HepG2 (cell line): Measurements from ENCODE around the gene PRR35. TPM values are rescaled to one million over a fixed set of nuclear protein-coding genes. Genes with fewer than 3 reads are reported as not detected.

ENCODE experiments used
- ARID2 ChIP-seq: sonication (generic); formaldehyde crosslinking; IDR thresholded peaks from 2 replicates; pipeline ENCODE4 v1.8.1; 2022; ENCODE audit warnings: mild to moderate bottlenecking, missing genetic modification reagents, borderline replicate concordance
- ATF7-NPFF ChIP-seq: sonication (generic); formaldehyde crosslinking; IDR thresholded peaks from 2 replicates; pipeline ENCODE4 v1.8.1; 2023; ENCODE audit warnings: mild to moderate bottlenecking, low read depth, missing genetic modification reagents, moderate library complexity
- DNMT3B ChIP-seq: conservative IDR thresholded peaks from 2 replicates; pipeline ENCODE4 v1.6.1; 2016; ENCODE audit warnings: missing biosample characterization, control low read depth
- ERF ChIP-seq: IDR thresholded peaks from 2 replicates; pipeline ENCODE4 v1.6.1; 2018; ENCODE audit warnings: missing biosample characterization, missing genetic modification reagents
- HES4 ChIP-seq: sonication (generic); formaldehyde crosslinking; IDR thresholded peaks from 2 replicates; pipeline ENCODE4 v1.9.0; 2021; ENCODE audit warnings: mild to moderate bottlenecking, missing genetic modification reagents, borderline replicate concordance
- IKZF4 ChIP-seq: sonication (generic); formaldehyde crosslinking; IDR thresholded peaks from 2 replicates; pipeline ENCODE4 v1.5.1; 2020; ENCODE audit warnings: borderline replicate concordance, mild to moderate bottlenecking, low read depth, missing genetic modification reagents; ENCODE audit errors: not compliant biosample characterization
- MBNL3 ChIP-seq: fragments of 250-450 bp; sonication (Bioruptor Pico); conservative IDR thresholded peaks from 2 replicates; pipeline ENCODE4 v1.8.0; 2022; ENCODE audit warnings: mild to moderate bottlenecking, inconsistent platforms
- MNT ChIP-seq: fragments of 450-650 bp; IDR thresholded peaks from 2 replicates; pipeline ENCODE4 v1.6.1; 2016
- NR2F1 ChIP-seq, 2 experiments: fragments of 450-650 bp in 1 of 2; formaldehyde crosslinking in 1 of 2; IDR thresholded peaks; 2 replicates each; pipeline versions ENCODE4 v1.5.0 to v1.6.1; 2016 to 2020; ENCODE audit warnings: mild to moderate bottlenecking in 1 of 2, missing compliant biosample characterization in 1 of 2, missing genetic modification reagents in 1 of 2, moderate library complexity in 1 of 2
- SIX4 ChIP-seq: sonication (generic); formaldehyde crosslinking; IDR thresholded peaks from 2 replicates; pipeline ENCODE4 v1.4.0; 2020; ENCODE audit warnings: missing genetic modification reagents
- ZMYM4 ChIP-seq: sonication (generic); formaldehyde crosslinking; IDR thresholded peaks from 2 replicates; pipeline ENCODE4 v1.8.1; 2023; ENCODE audit warnings: mild to moderate bottlenecking, missing genetic modification reagents
- ZNF468 ChIP-seq: sonication (generic); formaldehyde crosslinking; IDR thresholded peaks from 2 replicates; pipeline ENCODE4 v1.8.0; 2022; ENCODE audit warnings: mild to moderate bottlenecking, moderate library complexity, missing genetic modification reagents
- ZNF746 ChIP-seq: sonication (generic); formaldehyde crosslinking; IDR thresholded peaks from 2 replicates; pipeline ENCODE4 v1.8.0; 2022; ENCODE audit warnings: mild to moderate bottlenecking, missing genetic modification reagents
- ZNF770 ChIP-seq: sonication (generic); formaldehyde crosslinking; IDR thresholded peaks from 2 replicates; pipeline ENCODE4 v1.5.0; 2020; ENCODE audit warnings: mild to moderate bottlenecking, missing genetic modification reagents
- ZNF891 ChIP-seq: sonication (generic); formaldehyde crosslinking; IDR thresholded peaks from 2 replicates; pipeline ENCODE4 v1.5.0; 2020; ENCODE audit warnings: mild to moderate bottlenecking, missing genetic modification reagents
- polyA plus RNA-seq, 8 experiments: library from polyadenylated mRNA; depleted of rRNA in 3 of 8; stranded (reverse) in 7 of 8; unstranded in 1 of 8; fragments of >200 nt; fragmentation: Illumina TruSeq in 4 of 8; extraction: Trizol in 4 of 8; gene quantifications; 2 replicates each; pipeline versions ENCODE4 v1.2.1 to v1.2.3, GENCODE V29; 2011 to 2016; ENCODE audit warnings: low read depth in 4 of 8, missing spikeins in 1 of 8, mixed read lengths in 1 of 8; ENCODE audit not compliant: insufficient read depth in 1 of 8
- total RNA-seq, 5 experiments: library from RNA; depleted of rRNA; stranded (reverse); fragments of >200 nt; fragmentation: Illumina TruSeq; extraction: Trizol; gene quantifications; 2 replicates each; pipeline ENCODE4 v1.2.3, GENCODE V29; 2016; ENCODE audit warnings: low read depth in 1 of 5
- TF ChIP-seq, protein P1 (sequence below): sonication (generic); formaldehyde crosslinking; IDR thresholded peaks from 2 replicates; pipeline ENCODE4 v1.8.0; 2023; ENCODE audit warnings: mild to moderate bottlenecking, missing genetic modification reagents
- TF ChIP-seq, protein P2 (sequence below): sonication (generic); formaldehyde crosslinking; IDR thresholded peaks from 2 replicates; pipeline ENCODE4 v1.5.0; 2020; ENCODE audit warnings: missing genetic modification reagents
- TF ChIP-seq, protein P3 (sequence below): sonication (generic); formaldehyde crosslinking; IDR thresholded peaks from 2 replicates; pipeline ENCODE4 v1.4.0; 2020; ENCODE audit warnings: mild to moderate bottlenecking, missing genetic modification reagents
- TF ChIP-seq, protein P4 (sequence below): sonication (generic); formaldehyde crosslinking; IDR thresholded peaks from 2 replicates; pipeline ENCODE4 v1.8.0; 2022; ENCODE audit warnings: missing genetic modification reagents, mild to moderate bottlenecking, borderline replicate concordance
- TF ChIP-seq, protein P5 (sequence below): sonication (generic); formaldehyde crosslinking; IDR thresholded peaks from 2 replicates; pipeline ENCODE4 v1.4.0; 2020; ENCODE audit warnings: missing genetic modification reagents

Gene PRR35
- total and polyA plus RNA-seq, 2 of the 13 experiments (the other 11 are each of a cell fraction or from before 2014, with no cell fraction given): 0.07 to 0.16 TPM

DNA sequence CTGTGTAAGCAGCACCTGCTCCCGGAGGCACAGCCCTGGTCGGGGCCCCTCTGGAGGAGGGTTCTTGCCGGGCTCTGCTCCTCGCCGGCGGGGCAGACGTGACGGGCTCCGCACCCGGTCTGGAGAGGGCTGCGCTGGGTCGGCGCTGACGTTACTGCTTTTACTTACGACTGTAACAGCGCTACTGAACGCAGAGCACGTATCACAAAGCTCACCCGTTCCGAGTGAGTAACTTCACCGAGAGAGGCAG is 28.4 kb downstream of the PRR35 start (continued):
- TF ChIP-seq, protein P1, sequence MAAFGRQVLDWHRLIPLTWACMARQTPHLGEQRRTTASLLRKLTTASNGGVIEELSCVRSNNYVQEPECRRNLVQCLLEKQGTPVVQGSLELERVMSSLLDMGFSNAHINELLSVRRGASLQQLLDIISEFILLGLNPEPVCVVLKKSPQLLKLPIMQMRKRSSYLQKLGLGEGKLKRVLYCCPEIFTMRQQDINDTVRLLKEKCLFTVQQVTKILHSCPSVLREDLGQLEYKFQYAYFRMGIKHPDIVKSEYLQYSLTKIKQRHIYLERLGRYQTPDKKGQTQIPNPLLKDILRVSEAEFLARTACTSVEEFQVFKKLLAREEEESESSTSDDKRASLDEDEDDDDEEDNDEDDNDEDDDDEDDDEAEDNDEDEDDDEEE (CRISPR knock-in tag): 0 out of 2 replicates have a peak, but pooled peaks have one; percentile 22
- TF ChIP-seq, protein P2, sequence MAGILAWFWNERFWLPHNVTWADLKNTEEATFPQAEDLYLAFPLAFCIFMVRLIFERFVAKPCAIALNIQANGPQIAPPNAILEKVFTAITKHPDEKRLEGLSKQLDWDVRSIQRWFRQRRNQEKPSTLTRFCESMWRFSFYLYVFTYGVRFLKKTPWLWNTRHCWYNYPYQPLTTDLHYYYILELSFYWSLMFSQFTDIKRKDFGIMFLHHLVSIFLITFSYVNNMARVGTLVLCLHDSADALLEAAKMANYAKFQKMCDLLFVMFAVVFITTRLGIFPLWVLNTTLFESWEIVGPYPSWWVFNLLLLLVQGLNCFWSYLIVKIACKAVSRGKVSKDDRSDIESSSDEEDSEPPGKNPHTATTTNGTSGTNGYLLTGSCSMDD (CRISPR knock-in tag): no peak
- 0 out of 2 replicates have a peak, but pooled peaks have one; percentile 45 for TF ChIP-seq ARID2 (CRISPR knock-in tag)
- TF ChIP-seq, protein P3, sequence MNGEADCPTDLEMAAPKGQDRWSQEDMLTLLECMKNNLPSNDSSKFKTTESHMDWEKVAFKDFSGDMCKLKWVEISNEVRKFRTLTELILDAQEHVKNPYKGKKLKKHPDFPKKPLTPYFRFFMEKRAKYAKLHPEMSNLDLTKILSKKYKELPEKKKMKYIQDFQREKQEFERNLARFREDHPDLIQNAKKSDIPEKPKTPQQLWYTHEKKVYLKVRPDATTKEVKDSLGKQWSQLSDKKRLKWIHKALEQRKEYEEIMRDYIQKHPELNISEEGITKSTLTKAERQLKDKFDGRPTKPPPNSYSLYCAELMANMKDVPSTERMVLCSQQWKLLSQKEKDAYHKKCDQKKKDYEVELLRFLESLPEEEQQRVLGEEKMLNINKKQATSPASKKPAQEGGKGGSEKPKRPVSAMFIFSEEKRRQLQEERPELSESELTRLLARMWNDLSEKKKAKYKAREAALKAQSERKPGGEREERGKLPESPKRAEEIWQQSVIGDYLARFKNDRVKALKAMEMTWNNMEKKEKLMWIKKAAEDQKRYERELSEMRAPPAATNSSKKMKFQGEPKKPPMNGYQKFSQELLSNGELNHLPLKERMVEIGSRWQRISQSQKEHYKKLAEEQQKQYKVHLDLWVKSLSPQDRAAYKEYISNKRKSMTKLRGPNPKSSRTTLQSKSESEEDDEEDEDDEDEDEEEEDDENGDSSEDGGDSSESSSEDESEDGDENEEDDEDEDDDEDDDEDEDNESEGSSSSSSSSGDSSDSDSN: peak; percentile 71; the same call in 1 of the 2 replicates
- peak; percentile 39; the same call in 1 of the 2 replicates for TF ChIP-seq ZNF770 (CRISPR knock-in tag)
- TF ChIP-seq SIX4 (CRISPR knock-in tag): no peak
- TF ChIP-seq ERF (CRISPR knock-in tag): no peak
- no peak for TF ChIP-seq ZNF468 (CRISPR knock-in tag)
- no peak for TF ChIP-seq ZNF746 (CRISPR knock-in tag)
- peak; percentile 2 for TF ChIP-seq IKZF4 (CRISPR knock-in tag)
- no peak for TF ChIP-seq DNMT3B (CRISPR knock-in tag)
- TF ChIP-seq, protein P4, sequence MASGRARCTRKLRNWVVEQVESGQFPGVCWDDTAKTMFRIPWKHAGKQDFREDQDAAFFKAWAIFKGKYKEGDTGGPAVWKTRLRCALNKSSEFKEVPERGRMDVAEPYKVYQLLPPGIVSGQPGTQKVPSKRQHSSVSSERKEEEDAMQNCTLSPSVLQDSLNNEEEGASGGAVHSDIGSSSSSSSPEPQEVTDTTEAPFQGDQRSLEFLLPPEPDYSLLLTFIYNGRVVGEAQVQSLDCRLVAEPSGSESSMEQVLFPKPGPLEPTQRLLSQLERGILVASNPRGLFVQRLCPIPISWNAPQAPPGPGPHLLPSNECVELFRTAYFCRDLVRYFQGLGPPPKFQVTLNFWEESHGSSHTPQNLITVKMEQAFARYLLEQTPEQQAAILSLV (CRISPR knock-in tag): no peak
- 0 out of 2 replicates have a peak, but pooled peaks have one; percentile 32 for TF ChIP-seq ZNF891 (CRISPR knock-in tag)
- TF ChIP-seq MBNL3 (CRISPR knock-in tag): no peak
- no peak for TF ChIP-seq NR2F1 (CRISPR knock-in tag; IDR thresholded peaks at IDR 0.05)
- TF ChIP-seq, protein P5, sequence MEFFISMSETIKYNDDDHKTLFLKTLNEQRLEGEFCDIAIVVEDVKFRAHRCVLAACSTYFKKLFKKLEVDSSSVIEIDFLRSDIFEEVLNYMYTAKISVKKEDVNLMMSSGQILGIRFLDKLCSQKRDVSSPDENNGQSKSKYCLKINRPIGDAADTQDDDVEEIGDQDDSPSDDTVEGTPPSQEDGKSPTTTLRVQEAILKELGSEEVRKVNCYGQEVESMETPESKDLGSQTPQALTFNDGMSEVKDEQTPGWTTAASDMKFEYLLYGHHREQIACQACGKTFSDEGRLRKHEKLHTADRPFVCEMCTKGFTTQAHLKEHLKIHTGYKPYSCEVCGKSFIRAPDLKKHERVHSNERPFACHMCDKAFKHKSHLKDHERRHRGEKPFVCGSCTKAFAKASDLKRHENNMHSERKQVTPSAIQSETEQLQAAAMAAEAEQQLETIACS (CRISPR knock-in tag): no peak
- peak; percentile 14; the same call in 1 of the 2 replicates for TF ChIP-seq HES4 (CRISPR knock-in tag)
- 0 out of 2 replicates have a peak, but pooled peaks have one; percentile 15 for TF ChIP-seq ATF7-NPFF (CRISPR knock-in tag)
- TF ChIP-seq MNT: no peak
- TF ChIP-seq ZMYM4 (CRISPR knock-in tag): no peak
